GM21528 (cell line): Measurements from ENCODE around the gene PLK3.
A peak's percentile ranks its signal among the peaks of the same experiment; 100 is the strongest.
"Not testable (repeated sequence)": the region's sequence is repeated elsewhere in the genome, so short reads cannot be mapped to it uniquely, and the experiment has no call there.

Experiments
- ATAC-seq: cut with Tn5 transposase; IDR thresholded peaks from one replicate; pipeline ENCODE4 v1.9.1; 2021; ENCODE audit warnings: mild to moderate bottlenecking, moderate library complexity; ENCODE audit not compliant: unreplicated experiment, low FRiP score

PLK3 gene

DNA sequence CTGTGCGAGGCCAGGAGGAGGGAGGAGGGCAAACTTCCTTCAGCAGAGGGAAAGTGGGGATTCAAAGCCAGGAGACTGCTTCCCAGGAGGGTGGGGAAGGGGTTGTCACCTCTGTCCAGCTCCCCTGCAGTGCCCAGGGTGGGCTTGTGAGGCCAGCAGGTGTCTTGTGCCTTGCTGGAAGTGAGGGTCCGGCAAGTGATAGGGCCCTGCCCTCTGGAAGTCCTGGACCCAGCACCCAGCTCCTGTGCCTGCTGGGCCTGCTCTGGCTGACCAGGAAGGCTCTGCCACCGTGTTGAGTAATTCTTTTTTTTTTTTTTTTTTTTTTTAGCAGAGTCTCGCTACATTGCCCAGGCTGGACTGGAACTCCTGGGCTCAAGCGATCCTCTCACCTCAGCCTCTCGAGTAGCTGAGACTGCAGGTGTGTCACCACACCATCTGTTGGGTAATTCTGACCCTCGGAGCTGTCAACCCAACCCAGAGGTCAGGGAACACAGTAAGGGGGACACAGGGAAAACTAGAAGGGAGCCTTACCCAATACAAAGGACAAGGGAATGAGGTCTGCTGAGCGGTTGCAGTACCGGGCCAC is 13.2 kb upstream of the PLK3 start:
- no peak for ATAC-seq

DNA sequence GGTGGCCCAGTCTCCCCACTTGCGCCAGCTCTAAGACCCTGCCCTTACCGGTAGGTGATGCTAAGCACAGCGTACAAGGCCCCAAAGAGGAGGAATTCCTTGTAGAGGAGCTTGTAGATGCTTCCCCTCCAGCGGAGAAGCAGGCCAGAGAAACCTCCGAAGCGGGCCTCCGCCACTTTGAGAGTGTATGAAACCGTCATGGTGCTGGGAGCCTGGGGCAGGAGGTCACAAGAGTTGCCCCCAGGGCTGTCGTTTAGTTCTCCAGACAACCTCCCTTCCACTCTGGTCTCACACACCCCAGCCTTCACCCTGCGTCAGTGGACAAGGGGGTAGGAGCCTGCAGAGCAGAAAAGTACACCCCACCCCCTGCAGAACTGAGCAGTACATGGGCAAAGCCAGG is 12.7 kb upstream of the PLK3 start:
- no peak for ATAC-seq

DNA sequence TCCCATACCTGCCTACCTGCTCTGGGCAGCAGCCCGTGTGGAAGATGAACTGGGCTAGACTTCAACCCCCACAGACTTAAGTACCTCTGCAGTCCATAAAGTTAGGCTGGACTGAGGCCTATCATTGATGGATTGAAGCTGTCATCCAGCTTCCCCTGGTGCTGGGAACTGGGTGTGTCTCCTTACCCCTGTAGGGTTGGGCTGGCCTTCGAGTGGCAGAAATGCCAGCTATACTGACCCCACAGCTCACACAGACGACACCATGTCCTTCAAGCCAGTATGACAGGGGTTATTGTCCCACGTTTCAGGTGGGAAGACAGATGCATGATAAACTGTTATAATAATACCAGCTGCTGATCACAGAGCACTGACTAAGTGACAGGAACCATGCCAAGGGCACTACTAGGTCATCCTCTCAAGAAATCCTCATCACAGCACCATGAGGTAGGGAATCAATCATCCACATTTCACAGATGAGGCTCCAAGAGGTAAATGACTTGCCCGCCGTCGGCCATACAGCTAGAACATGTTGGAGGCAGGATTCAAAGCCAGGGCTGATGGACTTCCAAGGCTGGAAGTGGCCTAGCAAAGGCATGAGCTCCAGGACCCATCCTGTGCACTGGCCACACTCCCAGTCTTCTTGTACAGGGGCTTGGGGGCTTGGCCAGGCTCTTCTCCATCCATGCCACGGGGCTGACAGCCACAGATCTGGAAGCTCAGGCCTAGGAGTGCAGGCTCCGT is 11.9 kb upstream of the PLK3 start, which contains the start of gene BEST4:
BEST4 (minus strand) TSS at position 51 of the 741 bp plus-strand sequence. CDS start 465 bp downstream, outside the sequence.
- ATAC-seq, result no peak

GRCh38 chr1:44790968-44791801 is 9.0 kb upstream of the PLK3 start:
- no peak for ATAC-seq

DNA sequence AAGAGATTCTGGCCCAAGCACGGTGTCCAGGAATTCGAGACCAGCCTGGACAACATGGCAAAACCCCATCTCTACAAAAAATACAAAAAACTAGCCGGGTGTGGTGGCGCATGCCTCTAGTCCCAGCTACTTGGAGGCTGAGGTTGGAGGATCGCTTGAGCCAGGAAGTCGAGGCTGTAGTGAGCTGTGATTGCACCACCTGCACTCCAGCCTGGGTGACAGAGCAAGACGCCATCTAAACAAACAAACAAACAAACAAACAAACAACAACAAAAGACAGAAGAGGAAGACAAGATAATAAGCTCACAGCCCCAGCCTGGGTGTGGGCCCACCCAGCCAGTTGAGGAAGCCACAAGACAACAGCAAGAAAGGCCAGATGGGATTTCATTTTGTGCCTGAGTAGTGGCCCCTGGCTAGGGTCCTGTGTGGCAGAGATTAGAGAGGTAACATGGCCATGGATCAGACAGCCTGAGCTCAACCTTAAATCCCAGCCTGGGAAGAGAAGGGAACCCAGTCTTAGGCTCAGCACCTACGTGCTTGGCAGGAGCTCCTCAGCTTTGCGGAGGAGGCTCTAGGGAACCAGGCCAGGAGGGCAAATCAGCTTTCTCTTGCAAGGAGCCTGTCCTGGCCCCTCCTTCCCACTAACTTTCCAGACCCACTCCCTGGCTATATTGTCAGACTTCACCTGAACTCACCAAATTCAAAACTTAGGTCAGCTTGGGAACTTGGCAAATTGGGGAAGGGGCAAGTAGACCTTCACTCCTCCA is 7.3 kb upstream of the PLK3 start:
- ATAC-seq, result no peak

DNA sequence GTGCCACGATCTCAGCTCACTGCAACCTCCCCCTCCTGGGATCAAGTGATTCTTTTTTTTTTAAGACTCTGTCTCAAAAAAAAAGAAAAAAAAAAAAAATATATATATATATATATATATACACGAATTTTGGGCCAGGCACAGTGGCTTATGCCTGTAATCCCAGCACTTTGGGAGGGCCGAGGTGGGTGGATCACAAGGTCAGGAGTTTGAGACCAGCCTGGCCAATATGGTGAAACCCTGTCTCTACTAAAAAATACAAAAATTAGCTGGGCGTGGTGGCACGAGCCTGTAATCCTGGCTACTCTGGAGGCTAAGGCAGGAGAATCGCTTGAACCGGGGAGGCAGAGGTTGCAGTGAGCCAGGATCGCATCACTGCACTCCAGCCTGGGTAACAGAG is 2.3 kb upstream of the PLK3 start:
- not testable (repeated sequence) for ATAC-seq

GRCh38 chr1:44798481-44799365 is 1.5 kb upstream of the PLK3 start:
- no peak for ATAC-seq

GRCh38 chr1:44801491-44802305 is 1.5 kb downstream of the PLK3 start:
- ATAC-seq, result no peak

GRCh38 chr1:44802306-44803061 is 2.3 kb downstream of the PLK3 start:
- ATAC-seq, result no peak

DNA sequence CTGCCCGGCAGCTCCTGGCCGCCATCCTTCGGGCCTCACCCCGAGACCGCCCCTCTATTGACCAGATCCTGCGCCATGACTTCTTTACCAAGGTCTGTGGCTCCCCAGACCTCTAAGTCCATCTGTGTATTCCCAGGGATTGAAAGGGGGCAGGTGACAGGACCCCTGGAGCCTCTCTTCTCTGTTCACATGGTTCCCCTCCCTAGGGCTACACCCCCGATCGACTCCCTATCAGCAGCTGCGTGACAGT is 2.8 kb downstream of the PLK3 start:
- no peak for ATAC-seq

DNA sequence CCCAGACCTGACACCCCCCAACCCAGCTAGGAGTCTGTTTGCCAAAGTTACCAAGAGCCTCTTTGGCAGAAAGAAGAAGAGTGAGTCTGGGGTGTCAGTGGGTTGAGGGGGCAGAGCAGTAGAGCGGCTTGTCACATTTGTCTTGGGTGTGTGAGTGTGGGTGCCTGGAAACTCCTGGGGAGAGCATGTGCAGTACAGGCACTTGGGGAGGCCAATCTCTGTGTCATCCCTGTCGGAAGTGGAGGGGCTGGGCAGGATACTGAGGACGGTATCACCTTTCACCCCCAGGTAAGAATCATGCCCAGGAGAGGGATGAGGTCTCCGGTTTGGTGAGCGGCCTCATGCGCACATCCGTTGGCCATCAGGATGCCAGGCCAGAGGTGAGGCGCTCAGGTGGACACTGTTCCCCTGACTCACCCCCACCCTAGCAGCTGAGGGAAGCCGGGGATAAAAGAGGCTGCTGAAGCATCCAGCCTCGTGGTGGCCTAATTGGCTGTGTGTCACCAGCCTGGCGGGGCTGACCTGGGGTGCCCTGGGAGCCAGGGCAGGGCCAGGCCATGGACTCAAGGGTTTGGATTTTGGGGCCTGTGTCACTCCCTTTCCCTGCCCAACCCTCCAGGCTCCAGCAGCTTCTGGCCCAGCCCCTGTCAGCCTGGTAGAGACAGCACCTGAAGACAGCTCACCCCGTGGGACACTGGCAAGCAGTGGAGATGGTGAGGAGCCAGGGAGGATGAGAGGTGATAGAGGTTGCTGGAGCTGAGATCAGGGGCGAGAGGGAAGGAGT is 3.3 kb downstream of the PLK3 start:
- ATAC-seq, result no peak

- no peak for ATAC-seq
These were observed 5.3 kb downstream of the PLK3 start for GRCh38 chr1:44805311-44806024.

DNA sequence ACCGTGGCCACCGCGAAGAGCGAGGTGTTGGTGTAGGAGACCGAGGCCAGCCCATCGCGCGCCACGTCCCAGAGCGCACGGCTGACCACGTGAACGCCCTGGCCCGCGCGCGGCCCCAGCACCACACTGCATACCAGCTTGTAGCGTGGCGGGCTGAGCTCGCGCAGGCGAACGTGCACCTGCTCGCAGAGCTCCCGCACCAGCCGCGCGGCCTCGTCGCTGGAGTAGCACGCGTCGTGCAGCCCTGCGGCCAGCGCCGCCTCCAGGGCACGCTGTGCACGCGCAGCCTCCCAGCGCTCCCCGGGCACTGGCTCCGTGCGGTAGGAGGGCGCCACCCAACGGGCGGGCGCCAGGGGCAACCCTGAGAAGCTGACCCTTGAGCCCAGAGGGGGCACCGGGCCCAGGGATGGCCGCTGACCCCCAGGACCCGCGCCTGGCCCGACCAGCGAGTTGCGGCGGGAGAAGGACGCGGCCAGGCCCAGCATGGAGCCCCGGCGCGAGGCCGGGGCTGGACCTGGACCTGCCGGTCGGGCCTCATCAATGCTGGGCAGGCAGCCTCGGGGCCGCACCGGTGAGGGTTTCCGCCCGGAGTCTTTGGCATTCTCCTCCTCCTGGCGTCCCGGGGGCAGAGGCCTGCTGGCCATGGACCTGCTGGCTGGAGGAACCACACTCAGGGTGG is 6.0 kb downstream of the PLK3 start:
- ATAC-seq, result no peak

GRCh38 chr1:44806704-44807363 is 6.7 kb downstream of the PLK3 start, which contains the start of gene DYNLT4:
Gene DYNLT4 (minus strand): TSS chr1:44807351. CDS start chr1:44806668, 683 bp downstream.
- ATAC-seq, result no peak

DNA sequence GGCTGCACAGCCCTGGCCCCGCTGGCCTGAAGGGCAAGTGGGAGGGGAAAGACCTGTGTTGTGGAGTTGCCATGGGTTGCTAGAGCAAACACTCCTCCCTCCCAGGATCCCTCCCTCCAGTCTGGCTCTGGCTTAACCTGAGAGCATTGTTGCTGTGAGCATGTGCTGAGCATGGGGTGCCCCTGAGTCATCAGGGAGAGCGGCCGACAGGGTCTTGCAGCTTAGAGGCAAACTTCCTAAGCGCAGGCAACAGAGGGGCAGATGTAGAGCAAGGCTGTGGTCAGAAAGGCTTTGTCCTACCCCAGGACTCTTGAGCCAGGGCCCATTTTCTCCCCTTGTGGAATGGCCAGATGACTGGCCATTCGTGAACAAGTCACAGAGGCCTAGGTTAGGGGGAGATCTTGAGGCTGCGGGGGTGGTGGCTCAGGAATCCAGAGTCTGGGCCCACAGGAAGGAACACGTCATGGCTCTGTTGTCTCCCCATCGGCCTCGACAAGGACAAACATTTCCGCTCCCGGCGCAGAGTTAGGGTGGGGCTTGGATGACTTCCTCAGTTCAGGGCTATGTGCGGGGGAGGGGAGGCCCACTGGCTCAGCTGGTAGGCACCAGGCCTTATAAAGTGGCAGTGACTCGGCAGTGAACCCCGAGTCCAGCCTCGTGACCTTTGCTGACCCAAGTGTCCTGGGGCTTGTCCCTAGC is 7.3 kb downstream of the PLK3 start:
- ATAC-seq, result peak; percentile 27
